ENCODE data around the gene BACH1. TPM values are rescaled to one million over a fixed set of nuclear protein-coding genes. Genes with fewer than 3 reads are reported as not detected.

Gene BACH1
- total and polyA plus RNA-seq, 2 donors (not counting 3 experiments of a cell fraction or from before 2014, with no cell fraction given), result 7.2 to 28.8 TPM

GRCh38 chr21:29311802-29312201 lies 13.1 kb downstream of the BACH1 start:
- POLR2A ChIA-PET, result no interaction called here
- Histone ChIP-seq H3K4me2 (ENCODE audit: insufficient read depth, low read length) (no peak overlapping the region), H3K9ac (replicated peaks; ENCODE audit: extremely low read depth, insufficient read depth, low read length) (no peak overlapping the region), H3K79me2 (ENCODE audit: control insufficient read depth, insufficient read depth, low read length) (peaks cover 87% of the 10 kb centered on the region), H3K36me3 (ENCODE audit: control insufficient read depth in 2 of 2, extremely low read depth in 1 of 2, insufficient read depth in 2 of 2, low read length in 2 of 2) (no peaks in the 10 kb centered on the region), H3K27me3 (ENCODE audit: control insufficient read depth in 2 of 2, insufficient read depth in 2 of 2, low read length in 2 of 2) (no peaks in the 10 kb centered on the region), H2AFZ (ENCODE audit: low read depth, low read length) (no peak overlapping the region), H3K9me3 (replicated peaks; ENCODE audit: control insufficient read depth, insufficient read depth, low read length) (no peaks in the 10 kb centered on the region), H3K4me1 (ENCODE audit: control insufficient read depth, extremely low read depth, insufficient read depth, low read length) (peaks cover 19% of the 10 kb centered on the region), H3K9me1 (replicated peaks; ENCODE audit: control insufficient read depth, extremely low read depth, insufficient read depth, low read length) (peaks cover 3% of the 10 kb centered on the region), H4K20me1 (replicated peaks; ENCODE audit: control insufficient read depth, extremely low read depth, insufficient read depth, low read length) (peaks cover 20% of the 10 kb centered on the region), H3K4me3 (replicated peaks in 1 of 3; ENCODE audit: insufficient read depth in 1 of 3, low read depth in 1 of 3, low read length in 3 of 3) (no peak overlapping the region), H3K27ac (ENCODE audit: insufficient read depth, low read depth, low read length) (no peak overlapping the region)
- TF ChIP-seq JUN (IDR thresholded peaks at IDR 0.05; ENCODE audit: borderline replicate concordance, insufficient read depth, insufficient read length, low read depth) (no peak), POLR2A (IDR thresholded peaks at IDR 0.05; ENCODE audit: low read depth, low read length) (no peak), GATA2 (IDR thresholded peaks at IDR 0.05; ENCODE audit: insufficient read depth, insufficient read length, low read depth, low read length) (no peak), POLR2AphosphoS5 (IDR thresholded peaks at IDR 0.05; ENCODE audit: insufficient read depth, low read depth, low read length) (no peak), CTCF (IDR thresholded peaks at IDR 0.05; ENCODE audit: extremely low read depth in 1 of 2, insufficient read depth in 1 of 2, low read depth in 1 of 2, low read length in 2 of 2) (no peak), MYC (IDR thresholded peaks at IDR 0.05; ENCODE audit: low read depth, low read length) (no peak), EZH2 (IDR thresholded peaks at IDR 0.05; ENCODE audit: borderline replicate concordance, low read depth, low read length, severe bottlenecking) (no peak), MAX (IDR thresholded peaks at IDR 0.05; ENCODE audit: insufficient read depth, insufficient read length) (no peak), FOS (IDR thresholded peaks at IDR 0.05; ENCODE audit: borderline replicate concordance, insufficient read depth, low read length) (no peak)
- FAIRE-seq (no peak), DNase-seq (ENCODE audit: low read depth, low spot score) (no peak)
- dilution Hi-C loops (cut with MboI; ENCODE audit: extremely low pct_ligation_motif_present, low sequenced_read_pairs) (no loop called here), intact Hi-C loops (cut with micrococcal nuclease) (no loop called here)
- CTCF ChIA-PET, result no interaction called here
- no TSS peak for BruUV-seq (replicated peaks)

Data from endothelial cell of umbilical vein (primary cell).